RWPE2 (cell line): ENCODE results near the gene COX7A2.

Experiments used
- ATAC-seq: fragments of 200-7000 bp; cut with Tn5 transposase; 3 replicates; pipeline ENCODE4 v1.9.1; 2021; ENCODE audit warnings: low read depth
- DNase-seq: peaks from one replicate; pipeline ENCODE4 v3.0.0-alpha.2; 2020; ENCODE audit warnings: low spot score
- H3K27ac ChIP-seq: fragments of 450-650 bp; 2 replicates; pipeline ENCODE4 v1.5.1; 2017; ENCODE audit warnings: mild to moderate bottlenecking; ENCODE audit not compliant: poor library complexity, severe bottlenecking
- H3K27me3 ChIP-seq: fragments of 250-450 bp; sonication (Bioruptor Pico); 2 replicates; pipeline ENCODE4 v1.5.1; 2021; ENCODE audit warnings: mild to moderate bottlenecking, moderate library complexity; ENCODE audit not compliant: insufficient read depth, poor library complexity, severe bottlenecking
- H3K36me3 ChIP-seq: fragments of 250-450 bp; sonication (Bioruptor Pico); 2 replicates; pipeline ENCODE4 v1.5.1; 2020; ENCODE audit warnings: low read depth, mild to moderate bottlenecking, moderate library complexity
- H3K4me1 ChIP-seq: fragments of 250-450 bp; sonication (Bioruptor Pico); 2 replicates; pipeline ENCODE4 v1.5.1; 2021; ENCODE audit warnings: mild to moderate bottlenecking, moderate library complexity; ENCODE audit not compliant: insufficient read depth, poor library complexity, severe bottlenecking
- H3K4me3 ChIP-seq: fragments of 250-450 bp; sonication (Bioruptor Pico); 2 replicates; pipeline ENCODE4 v1.5.1; 2021; ENCODE audit warnings: mild to moderate bottlenecking, moderate library complexity; ENCODE audit not compliant: severe bottlenecking
- H3K9me3 ChIP-seq: fragments of 250-450 bp; sonication (Bioruptor Pico); 2 replicates; pipeline ENCODE4 v1.5.1; 2021; ENCODE audit warnings: mild to moderate bottlenecking, moderate library complexity; ENCODE audit not compliant: severe bottlenecking
- CTCF ChIP-seq: fragments of 450-650 bp; IDR thresholded peaks from one replicate; pipeline ENCODE4 v1.5.1; 2017; ENCODE audit warnings: mild to moderate bottlenecking, moderate library complexity; ENCODE audit not compliant: poor library complexity, severe bottlenecking

The COX7A2 gene

GRCh38 chr6:75280131-75280855, 36.7 kb upstream of the COX7A2 start:
- H3K4me3 ChIP-seq: peak overlapping the region; percentile 6
- no peaks in the 10 kb centered on the region for H3K27me3 ChIP-seq
- no peaks in the 10 kb centered on the region for H3K9me3 ChIP-seq
- DNase-seq (no peak), ATAC-seq (no peak)
- no peak overlapping the region for H3K27ac ChIP-seq
- no peak for TF ChIP-seq CTCF
- H3K36me3 ChIP-seq: no peaks in the 10 kb centered on the region
- H3K4me1 ChIP-seq: peaks cover 58% of the 10 kb centered on the region

- no peak overlapping the region for H3K4me3 ChIP-seq
- no peaks in the 10 kb centered on the region for H3K27me3 ChIP-seq
- no peak for TF ChIP-seq CTCF
- no peaks in the 10 kb centered on the region for H3K9me3 ChIP-seq
- peaks cover 67% of the 10 kb centered on the region for H3K4me1 ChIP-seq
- H3K36me3 ChIP-seq: peaks cover 2% of the 10 kb centered on the region; the same call in 1 of the 2 replicates
- peak overlapping the region; percentile 5 for H3K27ac ChIP-seq
- DNase-seq: no peak
- ATAC-seq: no peak
Measured at GRCh38 chr6:75279418-75279817, 35.8 kb upstream of the COX7A2 start.

GRCh38 chr6:75278474-75279077, 35.0 kb upstream of the COX7A2 start:
- no peaks in the 10 kb centered on the region for H3K9me3 ChIP-seq
- H3K36me3 ChIP-seq: peaks cover 10% of the 10 kb centered on the region
- H3K4me1 ChIP-seq: peaks cover 69% of the 10 kb centered on the region
- ATAC-seq: no peak
- no peak for TF ChIP-seq CTCF
- H3K27ac ChIP-seq: peak overlapping the region; percentile 5
- no peak for DNase-seq
- no peak overlapping the region for H3K4me3 ChIP-seq
- H3K27me3 ChIP-seq: no peaks in the 10 kb centered on the region

- no peak for DNase-seq
- Histone ChIP-seq H3K4me3 (no peak overlapping the region), H3K27ac (peak overlapping the region; percentile 61), H3K36me3 (peaks cover 37% of the 10 kb centered on the region), H3K9me3 (no peaks in the 10 kb centered on the region), H3K4me1 (peaks cover 53% of the 10 kb centered on the region), H3K27me3 (no peaks in the 10 kb centered on the region)
- TF ChIP-seq CTCF: no peak
- peak; percentile 95 for ATAC-seq
Measured at GRCh38 chr6:75275067-75275466, 31.5 kb upstream of the COX7A2 start.

- ATAC-seq (no peak), DNase-seq (no peak)
- H3K27ac ChIP-seq: peak overlapping the region; percentile 41
- H3K27me3 ChIP-seq: no peaks in the 10 kb centered on the region
- no peak overlapping the region for H3K4me3 ChIP-seq
- H3K9me3 ChIP-seq: no peaks in the 10 kb centered on the region
- no peak for TF ChIP-seq CTCF
- peaks cover 37% of the 10 kb centered on the region for H3K36me3 ChIP-seq
- peaks cover 38% of the 10 kb centered on the region for H3K4me1 ChIP-seq
Measured at GRCh38 chr6:75273009-75273408, 29.4 kb upstream of the COX7A2 start.
